Endodermal cell (in vitro differentiated cells): ENCODE data around the gene DLGAP1. TPM values are rescaled to one million over a fixed set of nuclear protein-coding genes. Genes with fewer than 3 reads are reported as not detected.

Source experiments
- DNase-seq: peaks from one replicate; pipeline ENCODE4 v3.0.0-alpha.2; 2017
- H3K27ac ChIP-seq: 2 replicates; pipeline ENCODE4 v1.5.1; 2013; ENCODE audit warnings: mild to moderate bottlenecking, low read depth, low read length, moderate library complexity
- H3K27me3 ChIP-seq: 2 replicates; pipeline ENCODE4 v1.6.1; 2013; ENCODE audit warnings: mild to moderate bottlenecking, low read length, moderate library complexity; ENCODE audit not compliant: insufficient read depth, control insufficient read depth, poor library complexity, severe bottlenecking
- H3K36me3 ChIP-seq: 2 replicates; pipeline ENCODE4 v1.7.0; 2013; ENCODE audit warnings: mild to moderate bottlenecking, low read length, moderate library complexity; ENCODE audit not compliant: control insufficient read depth, insufficient read depth
- H3K4me1 ChIP-seq: one replicate; pipeline ENCODE4 v1.7.0; 2013; ENCODE audit warnings: low read length; ENCODE audit not compliant: control insufficient read depth, insufficient read depth
- H3K4me3 ChIP-seq: 2 replicates; pipeline ENCODE4 v1.5.1; 2013; ENCODE audit warnings: mild to moderate bottlenecking, low read length, moderate library complexity
- H3K9ac ChIP-seq: 2 replicates; pipeline ENCODE4 v1.6.1; 2013; ENCODE audit warnings: mild to moderate bottlenecking, low read length, moderate library complexity; ENCODE audit not compliant: poor library complexity, severe bottlenecking; ENCODE audit errors: extremely low read depth
- H3K9me3 ChIP-seq: 2 replicates; pipeline ENCODE4 v1.6.1; 2013; ENCODE audit warnings: mild to moderate bottlenecking, low read length, moderate library complexity; ENCODE audit not compliant: control insufficient read depth
- H3K27ac Mint-ChIP-seq: 2 replicates; pipeline ENCODE4 v1.8.0; 2020; ENCODE audit warnings: mixed read lengths
- H3K27me3 Mint-ChIP-seq: 2 replicates; pipeline ENCODE4 v1.8.0; 2021; ENCODE audit warnings: mild to moderate bottlenecking, mixed read lengths; ENCODE audit not compliant: insufficient read depth
- H3K36me3 Mint-ChIP-seq: 2 replicates; pipeline ENCODE4 v1.8.0; 2020; ENCODE audit warnings: low read depth, mixed read lengths
- H3K4me1 Mint-ChIP-seq: 2 replicates; pipeline ENCODE4 v1.8.0; 2020; ENCODE audit warnings: mixed read lengths
- H3K4me3 Mint-ChIP-seq: 2 replicates; pipeline ENCODE4 v1.8.0; 2020; ENCODE audit warnings: mild to moderate bottlenecking, moderate library complexity, mixed read lengths
- H3K9me3 Mint-ChIP-seq: 2 replicates; pipeline ENCODE4 v1.8.0; 2020; ENCODE audit warnings: mild to moderate bottlenecking, mixed read lengths
- CTCF ChIP-seq: fragments of 200-600 bp; sonication (generic); conservative IDR thresholded peaks from 2 replicates; pipeline ENCODE4 v1.5.0; 2021; ENCODE audit warnings: antibody characterized with exemption, mild to moderate bottlenecking
- WGBS, 2 experiments: methylation state at CpG; one replicate each; pipeline versions ENCODE4 v1.1.5 to v1.1.7; 2013; ENCODE audit warnings: missing lambda C conversion rate in 2 of 2, mixed read lengths in 1 of 2; ENCODE audit not compliant: insufficient coverage in 1 of 2, insufficient read length in 1 of 2; 5-methylcytosine and 5-hydroxymethylcytosine counted together
- total RNA-seq, 2 donors: library from RNA; stranded (reverse); fragmentation: NEBNext Ultra II Directional in 1 of 2; extraction: Animal tissue kit (Norgen Biotek cat#: 25700) in 1 of 2; gene quantifications; 2 replicates in 1 of 2; 3 replicates in 1 of 2; pipeline ENCODE4 v1.2.1, GENCODE V29; 2021

Gene DLGAP1
- total RNA-seq, 2 donors from 2014 or later = 11.5 to 21.5 TPM

DNA sequence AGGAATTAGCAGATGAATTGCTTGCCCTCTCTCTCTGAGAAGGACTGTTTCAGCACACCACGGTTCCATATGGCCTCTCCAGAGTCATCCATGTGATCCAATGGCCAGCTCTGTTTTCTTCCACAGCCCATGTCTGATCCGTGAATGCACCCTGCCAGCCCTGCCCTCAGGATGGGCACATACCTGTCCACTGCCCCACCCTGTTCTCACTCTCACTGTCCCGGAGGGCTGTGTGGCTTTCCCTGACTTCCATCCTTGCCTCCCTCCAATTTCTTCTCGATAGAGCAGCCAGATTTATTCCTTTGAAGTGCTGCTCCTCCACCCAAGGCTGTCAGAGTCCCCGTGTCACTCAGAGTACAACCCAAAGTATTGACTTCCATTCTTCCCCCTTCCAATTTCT is 662.0 kb downstream of the DLGAP1 start:
- Histone ChIP-seq H3K36me3 (no peaks in the 10 kb centered on the region), H3K9ac (no peak overlapping the region), H3K4me3 (no peak overlapping the region), H3K27me3 (no peaks in the 10 kb centered on the region), H3K4me1 (no peaks in the 10 kb centered on the region), H3K27ac (no peak overlapping the region), H3K9me3 (no peaks in the 10 kb centered on the region)
- no peak for TF ChIP-seq CTCF
- no peak for DNase-seq
- H3K36me3 Mint-ChIP-seq = no peaks in the 10 kb centered on the region
- no peaks in the 10 kb centered on the region for H3K27me3 Mint-ChIP-seq
- WGBS, 2 experiments = 88 to 95% methylated on average over 2 to 5 of the region's 5 CpGs
- H3K27ac Mint-ChIP-seq = no peak overlapping the region
- H3K4me1 Mint-ChIP-seq = peaks cover 11% of the 10 kb centered on the region
- no peak overlapping the region for H3K4me3 Mint-ChIP-seq
- H3K9me3 Mint-ChIP-seq = no peaks in the 10 kb centered on the region

DNA sequence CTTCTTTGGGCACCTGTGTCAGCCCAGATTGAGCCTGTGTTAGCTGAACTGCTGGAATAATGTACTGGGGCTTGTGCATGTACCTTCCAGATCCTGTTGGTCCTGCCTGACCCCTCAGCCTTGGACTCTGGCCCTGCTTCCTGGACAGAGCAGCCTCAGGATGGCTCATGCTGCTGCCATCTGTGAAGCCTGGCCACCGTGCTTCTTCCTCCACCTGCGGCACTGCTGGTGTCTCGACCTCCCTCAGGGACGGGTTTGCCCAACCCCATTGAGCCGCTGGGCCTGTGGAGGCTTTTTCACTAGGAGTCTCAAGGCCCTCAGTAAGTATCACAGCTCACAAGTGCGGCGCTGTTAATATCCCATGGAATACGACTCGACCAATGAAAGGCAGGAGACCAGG is 662.4 kb downstream of the DLGAP1 start:
- no peaks in the 10 kb centered on the region for H3K36me3 Mint-ChIP-seq
- Histone ChIP-seq H3K36me3 (no peaks in the 10 kb centered on the region), H3K4me3 (no peak overlapping the region), H3K27me3 (no peaks in the 10 kb centered on the region), H3K9me3 (no peaks in the 10 kb centered on the region), H3K27ac (no peak overlapping the region), H3K9ac (no peak overlapping the region), H3K4me1 (no peaks in the 10 kb centered on the region)
- H3K9me3 Mint-ChIP-seq = no peaks in the 10 kb centered on the region
- H3K27me3 Mint-ChIP-seq = no peaks in the 10 kb centered on the region
- no peak for DNase-seq
- no peak overlapping the region for H3K27ac Mint-ChIP-seq
- H3K4me3 Mint-ChIP-seq = no peak overlapping the region
- WGBS, 2 experiments = 82 to 89% methylated on average over 9 of the region's 9 CpGs
- peaks cover 10% of the 10 kb centered on the region for H3K4me1 Mint-ChIP-seq
- no peak for TF ChIP-seq CTCF

- Mint-ChIP-seq H3K27ac (no peak overlapping the region), H3K9me3 (no peaks in the 10 kb centered on the region), H3K4me3 (no peak overlapping the region), H3K27me3 (no peaks in the 10 kb centered on the region), H3K36me3 (no peaks in the 10 kb centered on the region), H3K4me1 (peaks cover 10% of the 10 kb centered on the region)
- TF ChIP-seq CTCF = no peak
- 50% methylated on average over 2 of the region's 4 CpGs for WGBS, 2 experiments
- H3K36me3 ChIP-seq = no peaks in the 10 kb centered on the region
- no peaks in the 10 kb centered on the region for H3K4me1 ChIP-seq
- H3K27me3 ChIP-seq = no peaks in the 10 kb centered on the region
- no peaks in the 10 kb centered on the region for H3K9me3 ChIP-seq
- H3K9ac ChIP-seq = no peak overlapping the region
- no peak for DNase-seq
- no peak overlapping the region for H3K4me3 ChIP-seq
- peak overlapping the region; percentile 95 for H3K27ac ChIP-seq
Observed at GRCh38 chr18:3791238-3791637, 663.9 kb downstream of the DLGAP1 start.
